Activated CD4-positive, CD25-positive, alpha-beta regulatory T cell (primary cell): ENCODE data around the gene FKBP10.
"Not testable (repeated sequence)": the region's sequence is repeated elsewhere in the genome, so short reads cannot be mapped to it uniquely, and the experiment has no call there.

Source experiments
- DNase-seq, 4 experiments: peaks; one replicate each; lab custom pipeline; 2025; lab: John Stamatoyannopoulos, UW

The FKBP10 gene

DNA sequence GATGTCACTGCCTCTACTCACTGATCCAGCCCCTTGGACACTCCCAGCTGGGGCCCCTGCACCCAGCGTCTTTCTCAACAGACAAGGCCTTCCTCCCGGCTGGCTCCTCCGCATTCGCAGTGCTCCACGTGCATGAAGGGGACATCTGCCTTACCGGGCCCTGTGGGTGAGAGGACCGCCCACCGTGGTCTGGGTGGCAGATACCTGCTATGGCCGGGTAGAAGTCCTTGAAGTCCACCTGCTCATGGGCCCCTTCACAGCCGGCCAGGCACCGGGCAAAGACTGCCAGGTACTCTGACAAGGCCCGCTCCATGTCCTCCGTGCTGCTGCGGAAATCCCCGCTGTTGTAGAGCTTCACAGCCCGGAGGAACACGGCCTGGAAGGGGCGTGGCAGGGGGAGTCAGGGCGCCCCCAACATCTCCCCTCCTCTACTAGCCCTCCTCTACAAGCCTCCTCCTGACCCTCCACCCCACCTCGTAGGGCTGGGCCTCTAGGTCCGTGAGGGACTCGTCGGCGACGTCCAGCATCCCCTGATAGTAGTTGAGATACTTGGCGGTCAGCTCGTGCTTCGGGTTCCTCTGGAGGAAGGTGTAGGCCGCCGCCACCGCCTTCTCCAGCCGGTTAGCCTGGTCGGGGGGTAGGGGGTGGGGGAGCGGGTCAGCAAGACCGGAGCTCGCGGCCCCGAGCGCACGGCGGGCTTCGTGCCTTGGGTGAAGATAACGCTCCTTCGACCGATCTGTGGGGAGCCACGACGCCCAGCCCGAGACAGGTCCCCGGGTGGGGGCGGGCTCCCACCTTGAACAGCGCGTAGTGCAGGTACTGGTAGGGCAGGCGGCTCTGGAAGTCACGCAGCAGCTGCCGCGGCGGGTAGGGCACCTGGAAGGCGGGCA lies 1.9 kb upstream of the FKBP10 start:
- peak in 1 of 4 experiments; percentile 10 for DNase-seq

DNA sequence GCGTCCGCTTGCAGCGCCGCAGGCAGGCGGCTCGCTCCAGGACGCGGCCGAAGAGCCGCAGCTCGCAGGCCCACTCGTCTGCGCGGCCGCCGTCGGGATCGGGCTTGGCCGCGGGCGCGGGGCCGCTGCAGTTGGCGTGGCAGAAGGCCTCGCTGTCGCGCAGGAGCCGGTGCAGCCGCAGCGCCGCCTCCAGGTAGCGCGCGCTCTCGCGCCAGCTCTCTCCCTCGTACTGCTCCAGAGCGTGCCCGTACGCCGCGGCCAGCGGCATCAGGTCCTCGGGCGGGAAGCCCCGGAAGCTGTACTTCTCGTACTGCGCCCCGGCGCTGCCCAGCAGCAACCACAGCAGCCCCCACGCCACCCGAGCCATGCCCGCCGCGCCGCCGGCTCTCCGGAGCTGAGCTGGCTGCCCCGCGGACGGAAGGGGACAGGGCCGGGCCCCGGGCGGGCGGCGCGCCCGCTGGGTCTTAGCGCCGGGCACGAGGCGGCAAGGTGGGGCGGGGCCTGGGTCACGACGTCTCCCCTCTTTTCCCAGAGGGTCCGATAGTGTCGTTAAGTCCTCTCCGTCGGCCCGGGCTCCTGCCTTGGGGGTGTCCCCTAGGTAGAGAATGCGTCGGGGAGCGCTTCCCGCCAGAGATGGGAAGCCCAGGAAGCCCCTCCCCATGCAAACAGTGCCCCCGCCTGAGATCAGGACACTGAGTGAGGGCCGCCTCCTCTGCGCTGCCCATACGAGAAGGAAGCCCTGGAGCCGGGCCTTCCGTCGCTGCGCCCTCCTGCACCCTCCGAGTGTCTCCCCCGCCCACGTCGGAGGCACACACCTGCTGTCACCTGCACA lies 1.0 kb upstream of the FKBP10 start, which contains the start of gene P3H4:
TSS of gene P3H4 (minus strand) at position 401 of the 832 bp plus-strand sequence. CDS start at position 367, 34 bp downstream.
- DNase-seq: peak; percentile 29 to 59 (median 50)

DNA sequence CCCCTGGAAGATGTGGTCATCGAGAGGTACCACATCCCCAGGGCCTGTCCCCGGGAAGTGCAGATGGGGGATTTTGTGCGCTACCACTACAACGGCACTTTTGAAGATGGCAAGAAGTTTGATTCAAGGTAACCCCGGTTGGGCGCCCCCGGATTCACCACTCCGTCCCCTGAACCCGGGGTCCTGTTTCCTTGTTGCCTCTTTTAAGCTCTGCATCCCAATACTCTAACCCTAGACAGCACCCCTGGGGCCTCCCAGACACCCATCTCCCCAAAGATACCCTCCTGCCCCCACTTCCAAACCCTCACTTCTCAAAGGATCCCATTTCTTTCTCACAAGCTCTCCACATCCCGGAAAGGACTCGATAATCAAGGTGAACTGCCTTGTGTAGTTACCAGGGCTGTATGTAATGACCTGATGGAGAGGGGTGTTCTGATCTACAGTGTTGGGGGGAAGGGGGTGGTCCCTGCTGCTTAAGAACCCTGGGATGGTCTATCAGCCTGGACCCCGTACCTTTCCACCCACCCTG lies 412 bp downstream of the FKBP10 start:
- no peak for DNase-seq

DNA sequence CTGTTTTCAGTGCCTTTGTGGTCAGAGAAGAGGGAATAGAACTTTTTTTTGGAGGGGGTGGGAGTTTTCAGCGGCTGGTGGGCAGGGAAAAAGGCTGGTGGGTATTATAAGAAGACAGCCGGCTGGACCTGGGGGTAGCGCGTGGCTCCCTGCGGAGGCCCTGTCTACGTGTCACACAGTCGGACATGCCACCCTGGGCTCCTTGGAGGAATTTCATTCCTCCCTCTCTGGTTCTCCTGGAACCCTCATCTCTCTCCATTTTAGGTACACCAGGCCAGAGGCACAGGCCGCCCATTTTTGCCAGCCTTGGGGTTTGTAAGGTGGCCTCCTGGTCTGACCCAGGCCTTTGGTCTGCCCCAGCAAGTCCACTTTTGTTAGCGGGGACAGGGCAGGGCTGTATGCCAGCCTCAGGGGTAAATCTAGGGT lies 908 bp downstream of the FKBP10 start:
- no peak for DNase-seq

DNA sequence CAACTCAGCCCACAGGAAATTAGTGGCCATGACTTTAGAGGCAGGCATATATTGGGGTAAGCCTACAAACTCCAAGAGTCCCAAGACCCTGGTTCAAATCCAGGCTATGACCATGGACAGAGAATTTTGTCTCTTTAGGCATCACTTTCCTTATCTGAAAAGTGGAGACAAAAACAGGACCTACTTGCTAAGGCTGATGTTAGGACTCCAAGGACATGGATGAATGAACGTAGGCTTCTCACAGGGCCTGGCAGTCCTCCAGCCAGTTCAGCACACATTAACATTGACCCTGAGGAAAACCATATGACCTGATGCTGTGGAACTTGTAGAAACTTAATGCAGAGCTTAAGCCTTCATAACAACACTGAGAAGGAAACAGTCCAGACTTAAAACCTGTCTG lies 1.4 kb downstream of the FKBP10 start:
- DNase-seq: no peak

DNA sequence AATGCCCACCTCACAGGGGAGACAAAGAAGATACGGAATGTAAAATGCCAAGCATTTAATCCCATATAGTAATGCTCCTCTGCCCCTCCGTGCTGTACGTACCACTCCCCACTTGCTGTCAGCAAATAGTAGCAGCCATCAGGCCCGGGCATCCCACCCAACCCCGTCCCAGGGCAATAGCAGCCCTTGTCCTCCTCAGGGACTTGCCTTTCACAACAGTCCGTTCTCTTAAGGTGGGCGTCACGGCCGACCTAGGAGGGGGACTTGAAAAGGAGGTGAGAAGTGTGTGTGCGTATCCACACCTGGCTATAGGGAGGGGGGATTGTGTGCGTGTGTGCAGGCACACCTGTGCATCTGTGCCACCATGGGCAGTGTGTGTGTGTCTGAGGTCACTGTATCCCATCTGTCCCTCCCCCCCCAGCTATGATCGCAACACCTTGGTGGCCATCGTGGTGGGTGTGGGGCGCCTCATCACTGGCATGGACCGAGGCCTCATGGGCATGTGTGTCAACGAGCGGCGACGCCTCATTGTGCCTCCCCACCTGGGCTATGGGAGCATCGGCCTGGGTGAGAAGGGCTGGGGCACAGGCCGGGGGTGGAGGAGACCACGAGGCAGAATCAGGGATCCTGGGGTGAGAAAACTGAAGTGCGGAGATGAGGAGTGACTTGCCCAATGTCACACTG lies 4.0 kb downstream of the FKBP10 start:
- no peak for DNase-seq

DNA sequence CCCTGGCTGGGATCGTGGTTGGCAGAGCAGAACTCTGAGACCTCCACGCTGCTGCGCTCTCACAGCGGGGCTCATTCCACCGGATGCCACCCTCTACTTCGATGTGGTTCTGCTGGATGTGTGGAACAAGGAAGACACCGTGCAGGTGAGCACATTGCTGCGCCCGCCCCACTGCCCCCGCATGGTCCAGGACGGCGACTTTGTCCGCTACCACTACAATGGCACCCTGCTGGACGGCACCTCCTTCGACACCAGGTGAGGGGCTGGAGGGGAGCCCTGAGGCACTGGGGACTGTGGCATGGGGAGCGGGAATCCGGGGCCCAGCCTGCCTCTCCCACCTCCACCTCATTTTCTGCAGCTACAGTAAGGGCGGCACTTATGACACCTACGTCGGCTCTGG lies 5.2 kb downstream of the FKBP10 start:
- no peak for DNase-seq

DNA sequence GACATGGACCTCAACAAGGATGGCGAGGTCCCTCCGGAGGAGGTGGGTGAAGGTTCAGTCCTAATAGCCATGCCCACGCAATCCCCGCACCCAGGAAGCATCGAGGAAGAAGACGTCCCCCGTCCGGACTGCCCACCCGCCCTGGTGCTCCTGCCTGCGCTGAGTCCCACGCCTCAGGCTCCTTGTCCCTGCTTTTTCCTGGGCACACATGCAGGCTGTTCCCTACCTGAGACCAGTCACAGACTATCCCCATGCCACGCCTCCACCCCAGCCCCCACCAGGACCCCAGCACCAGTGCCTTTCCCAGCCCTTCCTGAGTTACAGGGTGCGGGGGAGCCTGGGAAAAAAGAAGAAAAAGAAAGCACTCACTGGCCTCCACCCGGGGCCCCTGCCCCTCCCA lies 9.0 kb downstream of the FKBP10 start:
- no peak for DNase-seq

DNA sequence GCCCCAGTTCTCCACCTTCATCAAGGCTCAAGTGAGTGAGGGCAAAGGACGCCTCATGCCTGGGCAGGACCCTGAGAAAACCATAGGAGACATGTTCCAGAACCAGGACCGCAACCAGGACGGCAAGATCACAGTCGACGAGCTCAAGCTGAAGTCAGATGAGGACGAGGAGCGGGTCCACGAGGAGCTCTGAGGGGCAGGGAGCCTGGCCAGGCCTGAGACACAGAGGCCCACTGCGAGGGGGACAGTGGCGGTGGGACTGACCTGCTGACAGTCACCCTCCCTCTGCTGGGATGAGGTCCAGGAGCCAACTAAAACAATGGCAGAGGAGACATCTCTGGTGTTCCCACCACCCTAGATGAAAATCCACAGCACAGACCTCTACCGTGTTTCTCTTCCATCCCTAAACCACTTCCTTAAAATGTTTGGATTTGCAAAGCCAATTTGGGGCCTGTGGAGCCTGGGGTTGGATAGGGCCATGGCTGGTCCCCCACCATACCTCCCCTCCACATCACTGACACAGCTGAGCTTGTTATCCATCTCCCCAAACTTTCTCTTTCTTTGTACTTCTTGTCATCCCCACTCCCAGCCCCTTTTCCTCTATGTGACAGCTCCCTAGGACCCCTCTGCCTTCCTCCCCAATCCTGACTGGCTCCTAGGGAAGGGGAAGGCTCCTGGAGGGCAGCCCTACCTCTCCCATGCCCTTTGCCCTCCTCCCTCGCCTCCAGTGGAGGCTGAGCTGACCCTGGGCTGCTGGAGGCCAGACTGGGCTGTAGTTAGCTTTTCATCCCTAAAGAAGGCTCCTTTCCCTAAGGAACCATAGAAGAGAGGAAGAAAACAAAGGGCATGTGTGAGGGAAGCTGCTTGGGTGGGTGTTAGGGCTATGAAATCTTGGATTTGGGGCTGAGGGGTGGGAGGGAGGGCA lies 9.7 kb downstream of the FKBP10 start:
- DNase-seq: no peak

DNA sequence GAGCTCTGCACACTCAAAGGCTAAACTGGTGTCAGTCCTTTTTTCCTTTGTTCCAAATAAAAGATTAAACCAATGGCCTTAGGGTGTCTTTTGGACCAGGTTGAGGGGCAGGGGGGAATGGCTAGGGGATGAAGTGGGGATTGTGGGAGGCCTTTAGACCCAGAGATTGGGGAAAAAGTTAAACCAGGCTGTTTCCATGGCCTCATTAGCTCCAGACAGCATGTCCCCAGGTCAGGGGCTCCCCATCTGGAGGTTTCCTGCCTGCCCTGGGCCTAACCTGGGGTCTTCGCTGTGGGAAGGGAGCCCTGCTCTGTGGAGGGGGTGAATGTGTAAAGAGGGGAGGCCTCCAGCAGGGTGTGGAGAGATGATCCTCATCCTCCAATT lies 10.3 kb downstream of the FKBP10 start:
- DNase-seq: no peak

DNA sequence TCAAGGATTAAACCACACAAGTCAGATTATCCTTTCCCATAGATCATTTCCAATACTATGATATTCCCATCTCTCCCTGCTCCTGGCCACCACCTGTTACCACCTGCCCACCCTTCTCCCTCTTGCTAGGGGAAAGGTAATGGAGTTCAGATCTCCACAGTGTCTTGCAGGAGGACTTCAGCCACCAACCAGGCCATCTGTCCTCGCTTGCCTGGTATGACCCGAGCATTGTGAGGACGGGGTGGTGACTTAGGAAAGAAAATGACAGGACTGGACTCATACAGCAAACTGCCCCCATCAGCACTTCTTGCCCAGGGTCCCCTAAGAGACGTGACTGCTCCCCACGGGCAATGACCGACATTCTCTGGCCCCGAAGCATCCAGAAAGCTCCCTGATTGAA lies 10.8 kb downstream of the FKBP10 start:
- DNase-seq: no peak

DNA sequence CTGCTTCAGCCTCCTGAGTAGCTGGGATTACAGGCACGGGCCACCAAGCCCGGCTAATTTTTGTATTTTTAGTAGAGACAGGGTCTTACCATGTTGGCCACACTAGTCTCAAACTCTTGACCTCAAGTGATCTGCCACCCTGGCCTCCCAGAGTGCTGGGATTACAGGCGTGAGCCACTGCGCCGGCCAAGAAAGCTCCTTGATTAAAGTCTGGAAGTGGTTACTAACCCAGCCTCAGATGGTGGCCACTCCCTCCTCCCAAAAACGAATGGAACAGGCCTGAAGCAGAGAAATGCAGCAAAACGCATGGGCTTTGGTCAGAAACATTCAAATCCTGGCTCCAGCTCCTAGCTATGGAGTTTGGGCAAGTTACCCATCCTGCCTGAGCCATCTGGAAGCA lies 11.3 kb downstream of the FKBP10 start:
- no peak for DNase-seq

DNA sequence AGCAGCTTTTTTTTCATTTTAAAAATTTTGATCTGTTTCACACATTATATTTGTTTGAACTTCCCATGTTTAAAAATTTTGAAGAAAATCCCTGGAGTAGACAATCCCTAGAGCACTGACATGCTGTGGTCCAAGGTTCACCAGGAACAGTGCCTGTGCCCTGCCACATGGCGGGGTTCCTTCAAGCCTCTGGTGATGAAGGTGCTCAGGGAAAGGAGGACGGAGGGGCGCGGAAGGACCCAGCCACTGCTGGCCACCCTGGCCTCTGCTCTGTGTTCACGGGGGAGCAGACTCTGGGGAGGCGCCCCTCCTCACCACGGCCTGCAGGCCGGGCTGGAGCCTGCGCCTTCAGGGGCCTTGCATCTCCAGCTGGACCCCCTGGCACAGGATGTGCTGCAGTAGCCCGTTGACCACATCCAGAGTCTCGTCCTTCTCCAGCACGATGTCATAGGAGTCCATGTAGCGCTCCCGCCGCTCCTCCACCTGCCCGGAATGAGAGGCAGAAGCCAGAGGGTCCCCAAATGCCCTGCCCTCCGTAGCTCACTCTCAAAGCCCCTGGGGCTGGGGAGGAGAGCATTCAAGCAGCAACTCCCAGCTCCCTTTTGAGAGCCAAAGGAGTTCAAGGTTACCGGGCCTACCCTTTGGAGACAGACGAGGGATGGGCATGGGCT lies 12.5 kb downstream of the FKBP10 start:
- no peak for DNase-seq

DNA sequence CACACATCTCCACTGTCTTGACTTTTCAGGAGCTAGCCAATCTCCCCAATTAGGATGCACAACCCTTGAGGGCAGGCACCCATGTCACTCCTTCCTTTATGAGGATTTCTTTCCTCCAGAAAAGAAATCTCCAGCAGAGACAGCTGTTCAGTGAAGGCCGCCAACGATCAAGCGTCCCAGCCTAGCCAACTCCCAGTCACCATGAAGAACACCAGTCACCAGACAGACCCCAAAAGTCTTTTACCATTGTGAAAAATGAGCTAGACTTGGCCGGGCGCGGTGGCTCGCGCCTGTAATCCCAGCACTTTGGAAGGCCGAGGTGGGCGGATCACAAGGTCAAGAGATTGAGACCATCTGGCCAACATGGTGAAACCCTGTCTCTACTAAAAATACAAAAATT lies 17.2 kb downstream of the FKBP10 start:
- DNase-seq: not testable (repeated sequence)

DNA sequence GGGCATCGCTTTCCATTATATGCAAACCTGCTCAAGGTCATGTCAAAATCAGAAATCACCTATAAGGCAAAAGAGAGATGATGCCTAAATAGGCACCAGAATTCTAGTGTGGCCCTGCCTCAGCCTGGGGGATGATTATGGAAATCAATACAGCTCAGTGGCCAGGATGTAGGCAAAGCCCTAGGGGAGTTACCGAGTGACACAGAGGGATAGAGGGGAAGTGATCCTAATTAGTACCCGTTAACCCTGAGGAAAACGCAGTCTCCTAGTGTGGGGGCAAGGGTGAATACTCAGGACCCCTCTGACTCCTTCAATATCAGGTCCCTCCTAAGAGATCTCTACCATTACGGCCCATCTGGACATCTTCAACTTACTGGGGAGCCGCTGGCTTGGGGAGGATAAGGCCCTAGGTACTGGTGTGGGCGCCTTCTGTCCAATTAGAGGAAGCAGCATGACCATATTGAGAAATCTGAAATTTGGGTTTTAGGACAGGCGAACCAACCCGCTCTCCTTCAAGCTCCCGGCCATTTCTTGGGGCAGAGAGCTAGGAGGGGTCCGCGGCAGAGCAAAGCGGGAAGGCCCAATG lies 22.5 kb downstream of the FKBP10 start:
- DNase-seq: no peak

DNA sequence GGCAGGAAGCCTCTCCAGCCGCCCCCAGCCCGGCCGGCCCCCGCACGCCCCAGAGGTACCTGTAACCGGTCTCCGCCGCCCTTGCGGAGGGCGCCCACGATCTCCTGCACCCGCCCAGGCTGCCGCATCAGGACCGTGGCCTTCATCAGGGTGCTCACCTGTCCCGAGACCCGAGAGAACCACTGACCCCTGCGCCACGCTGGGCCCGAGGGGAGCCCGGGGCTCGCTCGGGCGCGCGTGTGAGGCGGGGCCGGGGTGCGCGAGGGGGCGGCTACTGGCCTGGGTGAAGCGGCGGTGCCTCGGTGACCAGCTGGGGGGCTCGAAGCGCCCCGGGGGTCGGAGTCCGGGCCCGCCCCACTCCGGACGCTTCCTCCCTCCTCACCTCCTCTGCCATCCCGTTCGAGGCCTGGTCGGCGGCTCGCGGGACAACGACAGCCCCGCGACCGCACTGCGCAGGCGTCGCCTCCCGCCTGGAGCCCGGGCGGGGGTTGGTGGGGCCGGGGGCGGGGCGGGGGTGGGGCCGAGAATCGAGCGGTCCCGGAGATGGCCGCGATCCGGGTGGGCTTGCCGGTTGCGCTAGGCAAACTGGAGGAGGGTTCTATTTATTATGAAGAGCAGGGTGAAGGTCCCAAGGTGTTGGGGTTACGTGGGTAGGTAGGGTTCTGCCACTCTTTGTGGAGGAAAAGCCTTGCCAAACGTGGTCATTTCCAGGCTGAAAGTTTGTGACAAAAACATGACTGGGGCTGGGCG lies 23.2 kb downstream of the FKBP10 start, which contains the start of gene NT5C3B:
TSS of gene NT5C3B (minus strand) at position 433 of the 750 bp plus-strand sequence. CDS start at position 394, 39 bp downstream.
- DNase-seq: peak; percentile 13 to 31 (median 18)

DNA sequence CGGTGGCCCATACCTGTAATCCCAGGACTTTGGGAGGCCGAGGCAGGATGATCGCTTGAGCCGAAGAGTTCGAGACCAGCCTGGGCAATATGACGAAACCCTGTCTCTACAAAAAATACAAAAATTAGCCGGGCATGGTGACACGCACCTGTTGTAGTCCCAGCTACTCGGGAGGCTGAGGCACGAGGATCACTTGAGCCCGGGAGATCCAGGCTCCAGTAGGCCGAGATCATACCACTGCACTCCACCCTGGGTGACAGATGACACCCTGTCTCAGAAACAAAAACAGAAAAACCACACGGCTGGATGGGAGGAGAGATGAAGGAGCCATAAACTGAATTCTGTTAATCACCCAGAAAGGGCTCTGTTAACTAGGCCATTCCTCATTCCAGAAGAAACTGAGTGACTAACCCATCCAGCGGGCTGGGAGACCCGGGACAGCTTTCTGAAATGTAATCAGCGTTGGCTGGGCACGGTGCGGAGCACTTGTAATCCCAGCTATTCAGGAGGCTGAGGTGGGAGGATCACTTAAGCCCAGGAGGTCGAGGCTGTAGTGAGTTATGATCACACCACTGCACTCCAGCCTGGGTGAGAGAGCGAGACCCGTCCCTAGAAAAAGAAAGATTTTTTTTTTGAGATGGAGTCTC lies 23.9 kb downstream of the FKBP10 start:
- no peak for DNase-seq

DNA sequence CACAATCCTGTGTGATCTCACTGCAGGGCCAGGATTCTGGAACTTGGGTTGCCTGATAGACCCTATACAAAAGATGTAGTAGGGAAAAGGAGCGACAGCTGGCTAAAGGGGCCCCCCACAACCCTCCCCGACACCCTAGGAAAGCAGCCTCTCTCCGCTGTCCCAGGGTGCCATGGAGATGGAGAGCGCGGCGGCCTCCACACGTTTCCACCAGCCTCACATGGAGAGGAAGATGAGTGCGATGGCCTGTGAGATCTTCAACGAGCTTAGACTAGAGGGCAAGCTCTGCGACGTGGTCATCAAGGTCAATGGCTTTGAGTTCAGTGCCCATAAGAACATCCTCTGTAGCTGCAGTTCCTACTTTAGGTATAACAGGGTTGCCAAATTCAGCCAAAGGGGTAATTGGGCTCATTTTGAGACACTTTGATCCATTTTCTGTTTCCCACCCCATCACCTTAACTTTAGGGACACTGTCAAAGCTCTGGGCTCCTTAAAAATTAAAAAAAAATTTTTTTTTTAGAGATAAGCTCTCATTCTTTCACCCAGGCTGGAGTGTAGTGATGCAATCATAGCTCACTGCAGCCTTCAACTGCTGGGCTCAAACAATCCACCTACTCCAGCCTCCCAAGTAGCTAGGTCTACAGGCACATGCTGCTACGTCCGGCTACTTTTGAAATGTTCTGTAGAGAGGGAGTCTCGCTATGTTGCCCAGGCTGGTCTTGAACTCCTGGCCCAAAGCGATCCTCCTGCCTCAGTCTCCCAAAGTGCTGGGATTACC lies 25.1 kb downstream of the FKBP10 start, which contains the start of gene KLHL10:
TSS of gene KLHL10 (plus strand) at position 65 of the 778 bp plus-strand sequence. CDS start at position 173, 108 bp downstream.
- no peak for DNase-seq
